SK-N-MC (cell line): ENCODE results near the gene MAN1C1.

Experiments used
- EZH2 ChIP-seq: fragments of 200-600 bp; sonication (generic); IDR thresholded peaks from one replicate; pipeline ENCODE4 v1.6.1; 2017; ENCODE audit warnings: antibody characterized with exemption
- FOXP2 ChIP-seq: optimal IDR thresholded peaks from 2 replicates; pipeline ENCODE3; 2011; ENCODE audit warnings: mild to moderate bottlenecking, moderate library complexity; ENCODE audit not compliant: insufficient read depth; ENCODE audit errors: extremely low read length, control extremely low read depth
- POLR2AphosphoS5 ChIP-seq: IDR thresholded peaks from 2 replicates; pipeline ENCODE4 v1.6.1; 2012; ENCODE audit warnings: mild to moderate bottlenecking, low read depth, low read length, borderline replicate concordance

- no peak for TF ChIP-seq POLR2AphosphoS5
- no peak for TF ChIP-seq EZH2
- no peak for TF ChIP-seq FOXP2
These were observed 215.1 kb downstream of the MAN1C1 start for GRCh38 chr1:25831569-25832196.
